GM18508 (cell line): ENCODE measurements around the gene NT5M.

Experiments used
- ATAC-seq: cut with Tn5 transposase; IDR thresholded peaks from one replicate; pipeline ENCODE4 v1.9.1; 2021; ENCODE audit warnings: moderate number of reproducible peaks; ENCODE audit not compliant: insufficient read depth, unreplicated experiment

NT5M gene

DNA sequence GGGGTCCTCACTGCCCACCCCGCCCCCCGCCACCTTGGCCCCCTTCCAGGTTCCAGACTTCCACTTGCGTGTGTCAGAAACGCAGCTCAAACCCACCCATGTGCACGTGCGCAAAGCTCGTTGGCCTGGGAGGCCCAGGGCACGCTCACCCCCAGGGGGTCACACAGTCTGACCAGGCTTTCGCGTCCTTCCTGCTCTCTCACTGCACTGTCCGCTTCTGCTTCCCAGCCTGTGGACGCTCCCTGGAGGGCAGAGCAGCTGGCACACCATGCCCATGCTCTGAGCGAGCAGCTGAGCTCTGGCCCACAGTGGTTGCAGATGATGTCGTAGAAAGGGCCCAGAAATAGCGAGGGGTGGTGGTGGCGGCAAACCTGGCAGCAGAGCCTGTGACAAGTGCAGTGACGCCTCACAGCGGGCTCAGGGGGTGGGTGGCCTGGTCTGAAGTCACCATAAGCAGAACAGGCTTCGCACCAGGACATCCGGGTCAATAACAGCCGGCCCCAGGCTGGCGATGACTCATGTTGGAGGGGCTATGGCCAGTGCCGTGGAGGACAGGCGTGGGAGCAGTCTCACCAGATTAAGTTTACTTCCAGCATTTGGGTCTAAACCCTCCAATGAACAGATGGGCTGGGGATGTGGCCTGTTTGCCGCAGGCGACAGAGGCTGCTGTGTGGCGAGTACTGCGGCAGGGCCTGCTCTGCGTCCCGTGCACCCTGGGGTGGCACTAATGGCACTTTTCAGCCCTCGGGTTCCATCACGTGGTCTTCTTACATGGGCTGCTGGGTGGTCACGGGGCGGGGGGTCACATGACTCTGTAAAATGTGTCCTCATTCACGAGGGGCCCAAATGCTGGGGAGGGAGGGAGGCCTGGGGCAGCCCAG is 49.0 kb downstream of the NT5M start:
- no peak for ATAC-seq

DNA sequence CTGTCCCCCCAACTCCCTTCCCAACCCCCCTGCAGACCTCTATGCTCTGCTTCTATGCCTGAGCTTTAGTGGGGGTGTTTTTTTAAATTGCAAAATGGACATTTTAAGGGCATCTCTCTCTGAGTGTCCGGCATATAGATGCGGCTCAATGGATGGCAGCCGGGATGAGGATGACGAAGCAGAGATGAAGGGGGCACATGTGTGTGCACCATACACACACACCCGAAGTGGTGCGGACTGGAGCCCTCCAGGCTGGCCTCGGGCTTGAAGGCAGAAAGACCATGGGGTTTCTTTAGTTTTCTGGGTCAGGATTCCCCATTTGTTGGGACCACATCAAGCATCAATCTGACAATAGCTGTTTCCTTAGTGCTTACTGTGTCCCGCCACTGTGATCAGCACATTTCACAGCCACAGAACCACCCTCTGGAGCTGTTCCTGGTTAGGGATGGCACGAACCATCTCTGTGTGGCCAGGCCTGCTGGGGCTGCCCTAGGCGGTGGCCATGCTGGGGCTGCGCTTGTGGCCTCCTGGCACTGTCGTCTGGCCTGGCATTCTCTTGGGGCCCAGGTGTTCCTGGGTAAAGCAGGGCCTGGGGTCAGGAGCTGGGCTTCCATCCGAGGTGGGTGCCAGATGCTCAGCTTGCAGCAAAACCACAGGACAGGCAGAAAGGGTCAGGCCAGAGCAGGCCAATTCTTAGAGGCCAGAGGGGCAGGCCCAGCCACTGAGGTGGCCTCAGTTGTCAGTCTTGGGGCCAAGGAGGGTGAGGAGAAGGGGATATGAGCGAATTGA is 49.9 kb downstream of the NT5M start:
- no peak for ATAC-seq

DNA sequence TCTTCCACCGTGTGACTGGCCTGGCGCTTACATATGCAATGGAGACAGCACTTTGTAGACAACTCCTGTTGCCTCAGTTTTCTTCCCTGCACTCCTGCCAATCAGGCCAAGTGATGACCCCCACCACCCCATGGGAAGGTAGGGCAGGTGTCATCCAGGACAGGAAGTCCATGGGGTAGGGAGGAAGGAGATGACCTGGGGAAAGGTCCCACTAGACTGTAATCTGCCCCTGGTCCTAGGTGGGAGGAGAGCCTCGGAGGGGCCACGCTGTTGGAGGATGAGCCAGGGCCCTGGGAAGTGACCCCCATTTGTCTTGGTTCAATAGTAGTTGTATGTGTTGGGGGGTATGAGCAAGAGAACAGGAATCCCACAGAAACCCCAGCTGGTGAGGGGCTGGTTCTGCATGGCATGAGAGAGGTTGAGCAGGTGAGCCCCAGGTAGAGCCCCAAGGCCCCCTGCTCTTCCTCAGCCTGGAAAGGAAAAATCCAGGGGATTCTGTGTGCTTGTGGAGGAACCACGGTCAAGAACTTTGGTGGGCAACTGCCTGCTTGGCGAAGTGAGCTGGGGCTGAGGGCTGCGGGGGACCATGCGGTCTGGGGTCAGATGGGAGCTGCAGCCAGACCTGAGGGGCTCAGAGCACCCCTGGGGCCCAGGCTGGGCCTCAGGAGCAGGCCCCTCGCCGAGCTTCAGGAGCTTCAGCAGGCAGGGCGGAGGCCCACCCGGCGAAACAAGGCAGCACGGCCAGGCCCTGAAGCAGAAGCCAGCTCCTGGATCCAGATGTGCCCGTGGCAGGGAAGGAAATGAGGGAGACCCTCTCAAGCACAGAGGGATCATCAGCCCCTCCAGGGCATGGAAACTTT is 50.7 kb downstream of the NT5M start:
- ATAC-seq = no peak

DNA sequence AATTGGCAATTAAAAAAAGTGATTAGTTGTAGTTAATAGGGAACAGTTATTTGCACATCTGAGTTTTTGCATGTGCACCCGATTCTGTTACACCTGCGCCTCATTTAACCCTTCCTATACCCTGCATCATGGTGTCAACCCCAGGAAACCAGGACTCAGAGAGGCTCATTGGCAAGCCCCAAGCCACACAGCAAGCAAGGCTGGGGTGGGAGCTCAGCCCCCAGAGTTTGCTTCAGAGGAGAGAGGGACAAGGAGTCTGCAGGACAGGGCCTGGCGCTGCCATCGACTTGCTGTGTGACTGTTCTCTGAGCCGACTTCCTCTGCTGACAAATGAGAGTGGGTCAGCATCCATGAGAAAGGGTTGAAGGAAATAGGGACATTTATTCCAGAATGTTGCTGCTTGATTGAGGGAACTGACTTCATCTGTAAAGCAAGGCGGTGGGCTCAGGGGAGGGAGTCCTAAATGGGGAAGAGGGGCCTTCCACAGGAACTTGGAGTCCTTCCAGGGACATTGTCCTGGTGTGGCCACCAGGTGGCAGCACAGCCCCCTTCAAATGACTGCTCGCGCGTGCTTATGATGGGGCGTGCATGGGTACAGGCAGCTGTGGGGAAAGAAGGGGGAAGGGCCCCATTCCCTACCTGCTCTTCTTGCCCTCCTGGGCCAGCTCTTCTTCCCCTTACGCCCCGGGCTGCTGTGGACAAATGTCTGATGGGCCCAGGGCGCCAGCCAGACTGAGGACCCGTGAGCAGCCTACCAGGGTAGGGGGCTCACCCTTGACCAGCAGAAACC is 51.6 kb downstream of the NT5M start:
- no peak for ATAC-seq

DNA sequence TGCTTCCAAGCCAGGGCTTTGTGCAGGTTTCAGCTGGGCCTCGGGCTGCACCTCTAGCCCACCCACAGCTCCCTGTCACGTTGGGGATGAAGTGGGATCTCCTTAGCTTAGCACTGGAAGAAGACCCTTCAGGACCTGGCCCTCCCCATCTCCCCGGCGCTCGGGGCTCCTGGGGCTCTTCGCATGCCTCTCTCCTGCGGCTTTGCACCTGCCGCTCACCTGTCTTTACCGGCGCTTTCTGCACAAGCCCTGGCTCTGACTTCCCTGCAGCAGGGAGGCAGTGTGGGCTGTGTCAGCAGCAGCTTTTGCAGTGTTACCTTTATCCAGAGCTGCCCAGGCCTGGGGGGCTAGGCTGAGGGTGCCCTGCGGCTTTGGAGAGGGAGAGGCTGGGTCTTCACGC is 52.3 kb downstream of the NT5M start:
- no peak for ATAC-seq

DNA sequence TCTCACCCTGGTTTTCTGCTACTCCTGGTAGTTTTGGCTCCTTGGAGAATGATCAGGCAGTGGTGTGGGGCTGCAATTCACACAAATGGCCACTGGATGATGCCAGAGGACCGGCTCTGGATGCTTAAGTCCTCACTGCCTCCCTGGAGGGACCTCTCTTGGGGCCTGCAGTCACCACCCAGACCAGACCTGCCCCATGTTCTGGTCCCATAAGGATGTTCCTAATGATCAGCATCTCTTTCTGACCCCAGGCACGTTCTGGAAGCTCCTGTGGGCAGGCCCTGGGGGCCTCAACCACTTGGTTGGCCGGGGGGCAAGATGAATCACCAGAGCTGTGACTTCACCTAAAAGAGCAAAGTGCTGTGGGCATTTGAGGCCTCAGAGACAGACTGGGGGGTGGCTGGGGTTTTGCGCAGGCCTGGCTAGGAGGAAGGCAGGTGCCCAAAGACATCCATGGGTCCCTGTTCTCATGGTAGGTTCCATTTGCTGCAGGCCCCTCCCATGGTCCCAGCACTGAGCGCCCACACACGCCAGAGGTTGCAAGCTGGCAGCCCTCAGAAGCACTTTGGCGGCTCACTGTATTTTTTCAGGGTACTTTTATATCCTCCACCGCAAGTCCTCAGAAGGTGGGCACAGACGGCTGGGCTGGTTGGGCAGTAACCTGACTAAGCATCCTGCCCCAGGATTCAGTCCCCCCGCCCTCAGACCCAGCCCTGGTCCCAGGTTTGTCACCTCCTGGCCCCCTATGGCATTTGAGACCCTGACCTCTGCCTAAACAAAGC is 53.2 kb downstream of the NT5M start:
- ATAC-seq = no peak

DNA sequence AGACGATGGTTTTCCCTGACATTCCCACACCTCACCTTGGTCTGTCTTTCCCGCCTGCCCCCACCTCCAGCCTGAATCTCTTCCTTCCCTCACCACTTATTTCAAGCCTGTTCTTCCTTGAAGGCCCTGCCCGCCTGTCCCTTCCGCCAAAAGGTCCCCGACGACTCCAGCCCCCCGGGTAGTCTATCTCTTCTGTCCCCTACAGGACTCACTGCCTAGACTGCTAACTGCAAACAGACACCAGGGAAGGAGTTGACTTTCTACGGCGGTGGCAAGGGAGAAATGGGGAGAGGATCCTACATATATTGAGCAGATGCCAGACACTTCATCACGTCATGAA is 53.7 kb downstream of the NT5M start:
- no peak for ATAC-seq

DNA sequence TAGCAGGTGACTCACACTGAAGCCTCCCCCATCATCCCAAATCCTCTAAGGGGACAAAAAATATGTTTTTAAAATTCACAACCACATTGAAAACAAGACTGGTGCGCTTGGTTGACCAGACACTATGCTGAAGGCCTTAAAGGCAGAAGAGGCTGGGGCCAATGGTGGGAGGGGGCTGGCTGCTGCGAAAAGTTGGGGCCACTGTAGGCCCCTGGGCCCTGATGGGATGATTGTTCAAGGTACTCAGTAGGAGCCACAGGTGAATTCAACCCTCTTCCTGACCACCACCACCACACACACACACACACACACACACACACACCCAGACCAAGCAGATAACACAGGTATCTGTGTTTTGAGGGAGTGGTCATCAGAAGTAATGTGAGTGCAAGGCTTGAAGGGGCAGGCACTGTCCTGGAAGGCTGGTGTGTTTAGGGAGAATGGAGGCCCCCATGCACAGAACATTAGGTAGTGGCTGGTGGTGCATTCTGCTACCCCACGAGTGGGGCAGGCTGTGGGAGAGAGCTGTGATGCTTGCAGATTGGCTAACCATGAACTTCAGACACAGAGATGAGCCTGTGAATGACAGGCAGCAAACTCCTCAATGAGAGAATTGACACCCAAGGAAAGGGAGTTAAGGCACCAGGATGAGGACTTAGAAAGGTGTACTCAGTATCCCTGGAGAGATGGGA is 55.0 kb downstream of the NT5M start:
- no peak for ATAC-seq

DNA sequence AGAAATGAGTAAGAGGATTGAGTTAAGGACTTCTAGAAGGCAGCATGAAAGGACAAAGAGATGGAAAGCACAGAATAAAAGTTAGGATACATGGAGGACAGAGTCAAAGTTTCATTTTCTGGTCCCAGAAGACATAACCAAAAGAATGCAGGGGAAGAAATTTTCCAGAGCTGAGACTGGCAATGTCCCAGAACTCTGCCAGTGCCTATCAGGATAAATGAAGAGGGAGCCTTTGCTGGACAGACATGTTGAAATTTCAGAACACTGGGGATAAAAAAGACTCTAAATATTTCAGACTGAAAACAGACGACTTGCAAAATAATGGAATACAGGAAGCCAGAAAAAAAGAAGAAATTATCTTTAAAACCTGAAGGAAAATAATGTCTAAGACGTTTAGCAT is 55.7 kb downstream of the NT5M start:
- no peak for ATAC-seq

DNA sequence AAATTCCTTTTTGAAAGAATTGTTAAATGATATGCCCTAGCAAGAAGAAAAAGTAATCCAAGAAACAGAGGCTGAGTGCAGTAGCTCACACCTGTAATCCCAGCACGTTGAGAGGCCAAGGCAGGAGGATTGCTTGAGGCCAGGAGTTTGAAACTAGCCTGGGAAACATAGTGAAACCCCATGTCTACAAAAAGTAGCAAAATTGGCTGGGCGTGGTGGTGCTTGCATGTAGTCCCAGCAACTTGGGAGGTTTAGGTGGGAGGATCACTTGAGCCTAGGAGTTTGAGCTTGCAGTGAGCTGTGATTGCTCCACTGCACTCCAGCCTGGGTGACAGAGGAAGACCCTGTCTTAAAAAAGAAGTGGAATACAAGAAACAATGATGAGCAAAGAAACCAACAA is 56.1 kb downstream of the NT5M start:
- ATAC-seq = no peak

DNA sequence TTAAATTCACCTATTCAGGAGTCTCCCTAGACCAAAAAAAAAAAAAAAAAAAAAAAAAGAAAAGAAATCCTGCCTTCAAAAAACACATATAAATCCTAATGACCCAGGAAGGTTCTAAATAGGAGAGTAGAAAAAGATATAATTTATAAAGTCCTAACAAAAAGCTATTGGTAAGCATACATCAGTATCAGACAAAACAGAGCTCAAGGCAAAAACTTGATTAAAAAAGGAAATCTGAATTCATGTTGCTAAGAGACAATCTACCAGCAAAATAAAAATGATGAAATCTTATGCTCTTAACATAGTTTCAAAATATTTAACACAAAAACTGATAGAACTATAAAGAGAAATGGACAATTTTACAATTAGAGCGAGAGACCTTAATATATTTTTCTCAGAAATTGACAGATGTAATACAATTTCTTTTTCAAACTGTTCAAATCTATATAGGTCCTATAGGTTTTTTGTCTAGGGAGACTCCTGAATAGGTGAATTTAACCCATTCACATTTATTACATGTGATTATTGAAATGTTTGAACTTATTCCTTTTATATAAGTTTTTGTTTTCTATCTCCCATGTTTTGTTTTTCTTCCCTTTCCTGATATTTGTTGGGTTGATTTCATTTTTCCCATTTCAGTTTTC is 57.0 kb downstream of the NT5M start:
- no peak for ATAC-seq

DNA sequence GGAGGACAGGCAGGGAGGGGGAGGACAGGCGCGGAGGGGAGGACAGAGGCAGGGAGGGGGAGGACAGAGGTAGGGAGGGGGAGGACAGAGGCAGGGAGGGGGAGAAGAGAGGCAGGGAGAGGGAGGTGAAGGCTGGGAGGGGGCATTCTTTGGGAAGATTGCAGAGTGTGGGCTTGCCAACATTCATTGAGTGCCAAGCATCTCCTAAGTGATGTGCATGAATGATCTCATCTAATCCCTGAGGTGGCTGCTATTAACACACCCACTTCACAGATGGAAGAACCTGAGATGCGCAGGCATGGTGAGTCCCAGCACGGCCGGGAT is 58.3 kb downstream of the NT5M start:
- no peak for ATAC-seq

DNA sequence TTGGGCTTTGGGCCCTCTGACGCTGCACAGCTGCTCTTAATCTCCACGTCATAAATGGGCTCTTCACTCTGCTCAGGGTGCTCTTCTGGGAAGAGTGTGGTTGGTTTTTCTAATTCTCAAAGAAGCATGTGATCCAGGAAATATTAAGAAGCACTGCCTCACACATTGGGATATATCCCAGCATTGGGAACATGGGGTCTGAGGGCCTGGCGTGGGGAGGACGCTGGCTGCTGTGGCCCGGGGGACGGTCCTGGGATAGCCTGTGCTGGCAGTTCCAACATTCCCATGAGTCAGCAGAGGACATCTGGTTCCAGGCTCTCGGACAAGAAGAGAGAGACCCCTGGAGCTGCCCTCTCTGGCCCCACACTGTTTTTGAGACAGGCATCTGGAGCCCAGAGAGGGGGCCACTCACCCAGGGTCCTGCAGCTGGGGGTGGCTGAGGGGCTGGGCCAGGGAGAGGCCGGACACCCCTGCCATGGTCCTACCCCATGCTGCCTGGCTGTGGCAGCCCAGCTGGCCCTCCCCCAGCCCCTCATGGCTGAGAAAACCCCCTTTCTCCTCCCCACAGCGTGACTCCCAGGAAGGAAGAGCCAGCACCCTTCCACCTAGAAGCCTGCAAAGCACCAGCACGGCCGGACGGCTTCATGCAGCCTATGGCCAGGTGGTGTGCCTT is 58.8 kb downstream of the NT5M start:
- ATAC-seq = no peak

DNA sequence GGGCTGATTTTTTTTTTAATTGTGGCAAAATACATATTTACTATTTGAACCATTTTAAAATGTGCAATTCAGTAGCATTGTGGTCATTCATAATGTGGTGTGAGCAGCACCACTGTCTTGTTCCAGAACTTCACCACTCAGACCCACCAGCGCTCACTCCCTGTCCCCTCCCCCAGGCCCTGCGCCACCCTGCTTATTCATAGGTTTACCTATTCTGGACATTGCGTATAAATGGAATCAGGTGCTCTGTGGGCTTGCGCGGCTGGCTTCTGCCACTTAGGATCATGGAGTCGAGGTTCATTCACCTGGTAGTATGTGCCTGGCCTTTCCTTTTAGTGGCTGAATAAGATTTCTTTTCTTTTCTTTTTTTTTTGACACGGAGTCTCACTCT is 59.4 kb downstream of the NT5M start:
- ATAC-seq = no peak

DNA sequence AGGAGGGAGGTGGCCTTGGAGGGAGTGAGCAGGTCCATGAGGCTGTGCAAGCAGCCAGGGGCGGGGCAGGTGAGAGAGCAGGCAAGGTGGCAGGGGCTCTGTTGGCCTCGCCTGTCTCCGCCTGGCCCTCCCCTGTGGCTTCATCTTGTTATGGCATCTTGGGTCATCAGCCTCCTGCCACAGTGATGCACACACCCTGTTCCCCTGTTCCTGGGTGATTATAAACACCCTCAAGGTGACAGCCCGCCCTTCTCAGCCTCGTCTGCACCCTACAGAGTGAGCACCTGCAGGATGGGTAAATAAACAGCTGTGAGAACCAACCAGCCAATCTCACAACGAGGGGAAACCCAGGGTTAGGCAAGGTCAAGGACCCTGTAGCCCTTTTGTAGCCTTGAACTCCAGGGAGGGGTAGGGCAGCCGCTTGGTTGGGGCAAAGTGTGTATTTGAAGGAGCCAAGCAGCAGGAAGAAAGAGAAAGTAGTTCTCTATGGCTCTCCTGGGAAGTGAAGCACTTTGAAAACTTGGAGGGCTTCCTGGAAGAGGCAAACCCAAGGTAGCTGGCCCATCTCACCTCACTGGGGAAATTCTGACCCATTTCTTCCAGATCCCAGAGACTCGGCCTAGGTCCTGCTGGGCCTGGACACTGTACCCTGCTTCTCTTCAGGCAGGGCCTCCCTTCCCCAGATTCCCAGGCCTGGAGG is 60.6 kb downstream of the NT5M start:
- ATAC-seq = no peak

DNA sequence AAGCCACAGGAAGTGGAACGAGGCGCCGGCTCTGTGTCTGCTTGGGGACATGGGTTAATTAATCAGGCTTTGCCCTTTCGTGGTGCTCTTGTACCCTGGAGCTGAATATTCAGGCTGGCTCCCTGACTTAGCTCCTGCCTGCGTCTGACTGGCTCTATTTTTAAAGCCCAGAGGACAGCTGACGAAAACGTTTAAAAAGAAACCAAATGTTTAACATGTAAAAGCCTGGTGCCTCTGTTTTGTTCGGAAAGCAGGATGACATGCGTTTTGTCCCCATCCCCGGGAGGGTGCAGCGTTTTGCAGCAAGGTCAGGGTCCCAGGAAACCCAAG is 61.1 kb downstream of the NT5M start:
- ATAC-seq = no peak

DNA sequence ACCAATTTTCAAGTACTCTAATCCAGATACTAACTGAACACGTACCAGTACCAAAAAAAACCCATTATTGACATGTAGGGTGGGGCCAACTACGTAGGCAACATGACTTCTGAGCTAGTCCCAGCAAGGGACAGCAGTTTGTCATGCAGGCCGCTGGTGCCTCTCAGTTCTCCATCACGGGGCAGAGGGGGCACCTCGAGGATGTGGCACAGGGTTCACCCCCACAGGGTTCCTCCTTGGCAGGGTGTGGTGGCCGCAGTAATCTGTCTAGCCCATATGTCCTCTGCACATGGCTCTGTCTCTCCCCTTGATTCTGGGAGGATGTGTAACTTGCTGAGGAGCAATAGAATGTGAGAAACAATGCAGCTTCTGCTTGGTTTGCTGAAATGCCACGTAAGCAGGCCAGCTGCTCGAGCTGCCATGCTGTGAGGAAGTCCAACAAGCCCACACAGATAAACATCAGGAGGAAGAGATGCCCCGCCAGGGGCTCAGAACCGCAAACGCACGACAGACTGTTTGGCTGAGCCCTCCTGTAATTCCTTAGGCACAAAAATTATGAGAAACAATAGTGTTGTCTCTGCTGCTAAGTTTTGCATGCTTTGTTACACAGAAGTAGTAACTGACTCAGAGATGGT is 62.4 kb downstream of the NT5M start:
- no peak for ATAC-seq
